ENCODE results near the gene DAB2IP.

The DAB2IP gene

GRCh38 chr9:121721770-121722169, 70.3 kb downstream of the DAB2IP start:
- no peak overlapping the region for H3K4me3 ChIP-seq (ENCODE audit: low read length)
- no peaks in the 10 kb centered on the region for H3K9me3 ChIP-seq (ENCODE audit: control insufficient read depth, insufficient read depth, low read length)
- H3K36me3 ChIP-seq (ENCODE audit: control insufficient read depth, insufficient read depth, low read length): no peaks in the 10 kb centered on the region
- no peak for DNase-seq (ENCODE audit: low read depth, low spot score)
- no peak overlapping the region for H3K27ac ChIP-seq (ENCODE audit: low read length)
- no peaks in the 10 kb centered on the region for H3K27me3 ChIP-seq (ENCODE audit: control insufficient read depth, insufficient read depth, low read length)
- H3K4me1 ChIP-seq (ENCODE audit: control insufficient read depth, insufficient read depth, low read length): peaks cover 11% of the 10 kb centered on the region
- no CpG with 5 or more reads among the region's 7 CpGs for WGBS (ENCODE audit: insufficient coverage, insufficient read length)

DNA sequence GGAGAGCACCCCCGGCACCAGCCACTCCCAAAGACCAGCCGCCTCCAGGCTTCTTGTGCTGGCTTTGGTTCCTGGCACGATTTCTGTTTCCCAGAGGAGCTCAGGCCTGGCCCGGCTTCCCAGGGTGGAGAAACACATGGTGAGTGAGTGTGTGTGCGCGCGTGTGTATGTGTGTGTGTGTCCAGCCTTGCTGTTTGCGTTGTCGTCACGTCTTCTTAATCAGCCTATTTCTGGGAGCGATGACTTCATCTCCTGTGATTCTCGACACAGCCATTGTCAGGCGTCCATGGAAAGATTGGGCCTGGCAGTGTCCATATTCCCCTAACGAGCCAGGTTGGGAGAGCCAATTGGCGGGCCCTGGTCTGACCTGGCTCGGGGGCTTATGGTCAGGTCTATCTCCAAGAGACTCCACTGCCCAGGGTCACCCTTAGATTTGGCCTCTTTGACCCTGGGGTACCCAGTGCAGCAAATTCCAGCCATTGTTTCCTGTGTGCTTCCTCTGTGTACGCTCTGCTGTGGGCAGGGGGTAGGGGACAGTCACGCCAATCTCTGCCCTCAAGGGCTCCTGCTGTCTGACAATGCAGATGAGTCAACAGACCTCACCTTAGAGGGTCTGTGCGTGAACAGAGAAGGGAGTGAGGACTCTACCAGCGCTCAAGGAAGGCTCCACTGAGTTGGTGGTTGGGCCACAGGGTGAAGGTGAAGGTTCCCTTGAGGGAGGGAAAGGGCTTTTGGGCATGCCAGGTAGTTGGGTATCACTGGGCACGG, 73.8 kb downstream of the DAB2IP start:
- H3K9me3 ChIP-seq (ENCODE audit: control insufficient read depth, insufficient read depth, low read length): no peaks in the 10 kb centered on the region
- DNase-seq (ENCODE audit: low read depth, low spot score): no peak
- no peaks in the 10 kb centered on the region for H3K27me3 ChIP-seq (ENCODE audit: control insufficient read depth, insufficient read depth, low read length)
- H3K27ac ChIP-seq (ENCODE audit: low read length): no peak overlapping the region
- no CpG with 5 or more reads among the region's 21 CpGs for WGBS (ENCODE audit: insufficient coverage, insufficient read length)
- H3K4me1 ChIP-seq (ENCODE audit: control insufficient read depth, insufficient read depth, low read length): peaks cover 11% of the 10 kb centered on the region
- H3K36me3 ChIP-seq (ENCODE audit: control insufficient read depth, insufficient read depth, low read length): no peaks in the 10 kb centered on the region
- no peak overlapping the region for H3K4me3 ChIP-seq (ENCODE audit: low read length)

DNA sequence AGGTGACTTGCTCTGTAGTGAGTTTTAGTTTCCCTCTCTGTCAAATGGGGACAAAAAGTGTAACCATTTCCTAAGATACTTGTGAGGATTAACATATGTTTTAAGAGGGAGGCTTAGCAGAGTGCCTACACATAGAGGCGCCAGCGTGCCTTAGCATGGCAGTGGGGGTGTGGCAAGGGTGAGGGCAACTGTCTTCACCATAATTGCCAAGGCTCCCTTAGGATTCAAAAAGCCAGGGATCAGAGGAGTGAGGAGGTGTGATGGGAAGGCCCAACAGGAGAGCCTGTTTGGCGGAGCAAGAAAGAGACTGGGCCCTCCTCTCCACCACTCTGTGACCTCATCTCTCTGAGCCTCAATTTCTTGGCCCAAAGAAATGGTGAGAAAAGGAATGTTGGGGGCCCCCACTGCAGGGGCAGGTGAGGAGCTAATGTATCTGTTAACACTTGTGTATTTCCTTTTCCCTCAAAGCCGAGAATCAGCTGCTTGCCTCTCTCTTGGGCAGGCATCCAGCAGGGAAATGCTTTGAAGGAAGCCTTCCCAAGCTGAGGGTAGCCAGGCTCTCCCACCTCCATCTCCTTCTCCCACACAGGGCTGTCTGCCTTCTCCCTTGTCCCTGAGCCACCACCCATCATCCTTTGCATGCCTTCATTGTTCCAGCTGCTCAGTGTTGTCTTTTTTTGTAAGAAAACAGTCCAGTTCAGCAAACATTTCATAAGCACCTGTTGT, 76.0 kb downstream of the DAB2IP start:
- no peak overlapping the region for H3K27ac ChIP-seq (ENCODE audit: low read length)
- no CpG with 5 or more reads among the region's 4 CpGs for WGBS (ENCODE audit: insufficient coverage, insufficient read length)
- peaks cover 4% of the 10 kb centered on the region; the same call in 1 of the 2 replicates for H3K4me1 ChIP-seq (ENCODE audit: control insufficient read depth, insufficient read depth, low read length)

DNA sequence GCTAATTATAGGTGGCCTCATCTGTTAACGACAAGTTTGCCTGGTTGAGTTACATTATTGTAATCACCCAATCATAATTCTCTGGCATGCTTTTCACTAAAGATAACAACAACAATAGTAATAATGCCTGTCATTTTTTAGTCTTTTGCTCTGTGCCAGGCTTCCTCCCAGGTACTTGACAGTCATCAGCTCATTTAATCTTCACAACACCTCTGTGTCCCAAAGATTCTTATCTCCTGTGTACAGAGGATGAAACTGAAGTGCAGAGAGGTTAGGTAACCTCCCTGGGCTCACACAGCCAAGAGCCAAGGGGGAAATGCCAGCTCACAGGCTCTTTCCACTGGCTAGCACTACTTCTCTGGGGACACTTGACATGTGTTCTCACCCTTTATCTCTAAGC, 77.5 kb downstream of the DAB2IP start:
- Histone ChIP-seq H3K9me3 (ENCODE audit: control insufficient read depth, insufficient read depth, low read length) (no peaks in the 10 kb centered on the region), H3K4me3 (ENCODE audit: low read length) (no peak overlapping the region), H3K27ac (ENCODE audit: low read length) (no peak overlapping the region), H3K36me3 (ENCODE audit: control insufficient read depth, insufficient read depth, low read length) (no peaks in the 10 kb centered on the region), H3K27me3 (ENCODE audit: control insufficient read depth, insufficient read depth, low read length) (no peaks in the 10 kb centered on the region), H3K4me1 (ENCODE audit: control insufficient read depth, insufficient read depth, low read length) (peaks cover 4% of the 10 kb centered on the region; the same call in 1 of the 2 replicates)
- no CpG with 5 or more reads among the region's 1 CpG for WGBS (ENCODE audit: insufficient coverage, insufficient read length)
- DNase-seq (ENCODE audit: low read depth, low spot score): no peak

More for the DNA sequence above, 76.0 kb downstream of the DAB2IP start:
- Histone ChIP-seq H3K36me3 (ENCODE audit: control insufficient read depth, insufficient read depth, low read length) (no peaks in the 10 kb centered on the region), H3K9me3 (ENCODE audit: control insufficient read depth, insufficient read depth, low read length) (no peaks in the 10 kb centered on the region), H3K27me3 (ENCODE audit: control insufficient read depth, insufficient read depth, low read length) (no peaks in the 10 kb centered on the region), H3K4me3 (ENCODE audit: low read length) (no peak overlapping the region)
- no peak for DNase-seq (ENCODE audit: low read depth, low spot score)

DNA sequence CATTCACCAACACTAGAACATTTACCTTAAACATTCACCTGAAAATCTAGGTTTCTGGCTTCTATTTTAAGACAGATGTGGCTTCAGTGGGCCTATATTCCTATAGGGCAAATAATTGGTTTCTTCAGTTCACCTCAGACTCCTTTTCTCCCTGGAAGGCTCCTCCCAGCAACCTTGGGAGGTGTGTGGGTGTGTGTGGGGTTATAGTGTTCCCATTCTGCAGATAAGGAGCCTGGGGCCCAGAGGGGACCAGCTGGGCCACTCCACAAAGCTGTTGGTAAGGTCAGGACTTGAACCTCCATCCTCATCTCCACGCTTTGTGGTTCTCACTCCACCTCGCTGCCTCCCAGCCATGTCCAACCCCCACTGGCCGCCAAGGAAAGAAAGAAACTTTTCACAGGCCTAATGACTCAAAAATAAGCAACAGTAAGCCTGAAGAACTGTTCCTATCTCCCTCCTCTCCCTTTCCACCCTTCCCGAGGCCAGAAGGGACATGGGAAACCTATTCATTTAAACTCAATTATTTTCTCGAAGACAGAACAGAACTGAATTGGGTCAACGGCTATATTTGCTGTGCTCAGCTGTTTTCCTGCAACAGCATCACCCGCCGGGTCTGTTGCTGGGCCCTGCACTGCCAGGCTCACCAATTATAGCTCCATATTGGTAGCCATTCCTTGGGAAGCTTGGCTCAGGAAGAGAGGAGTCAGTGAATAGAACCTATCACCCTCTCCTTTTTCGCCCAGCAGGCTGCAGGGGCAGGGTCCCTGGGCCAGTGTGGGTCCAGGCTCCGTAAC, 78.5 kb downstream of the DAB2IP start:
- H3K4me3 ChIP-seq (ENCODE audit: low read length): no peak overlapping the region
- peaks cover 5% of the 10 kb centered on the region for H3K4me1 ChIP-seq (ENCODE audit: control insufficient read depth, insufficient read depth, low read length)
- no peaks in the 10 kb centered on the region for H3K36me3 ChIP-seq (ENCODE audit: control insufficient read depth, insufficient read depth, low read length)
- no peaks in the 10 kb centered on the region for H3K9me3 ChIP-seq (ENCODE audit: control insufficient read depth, insufficient read depth, low read length)
- no peaks in the 10 kb centered on the region for H3K27me3 ChIP-seq (ENCODE audit: control insufficient read depth, insufficient read depth, low read length)
- WGBS (ENCODE audit: insufficient coverage, insufficient read length): no CpG with 5 or more reads among the region's 10 CpGs
- DNase-seq (ENCODE audit: low read depth, low spot score): no peak
- H3K27ac ChIP-seq (ENCODE audit: low read length): no peak overlapping the region

- Histone ChIP-seq H3K27ac (ENCODE audit: low read length) (no peak overlapping the region), H3K9me3 (ENCODE audit: control insufficient read depth, insufficient read depth, low read length) (no peaks in the 10 kb centered on the region), H3K4me1 (ENCODE audit: control insufficient read depth, insufficient read depth, low read length) (peaks cover 9% of the 10 kb centered on the region), H3K36me3 (ENCODE audit: control insufficient read depth, insufficient read depth, low read length) (no peaks in the 10 kb centered on the region), H3K27me3 (ENCODE audit: control insufficient read depth, insufficient read depth, low read length) (no peaks in the 10 kb centered on the region), H3K4me3 (ENCODE audit: low read length) (no peak overlapping the region)
- no CpG with 5 or more reads among the region's 5 CpGs for whole genome bisulfite sequencing (ENCODE audit: insufficient coverage, insufficient read length)
- DNase-seq (ENCODE audit: low read depth, low spot score): no peak
Measured at GRCh38 chr9:121731090-121731489, 79.7 kb downstream of the DAB2IP start.

DNA sequence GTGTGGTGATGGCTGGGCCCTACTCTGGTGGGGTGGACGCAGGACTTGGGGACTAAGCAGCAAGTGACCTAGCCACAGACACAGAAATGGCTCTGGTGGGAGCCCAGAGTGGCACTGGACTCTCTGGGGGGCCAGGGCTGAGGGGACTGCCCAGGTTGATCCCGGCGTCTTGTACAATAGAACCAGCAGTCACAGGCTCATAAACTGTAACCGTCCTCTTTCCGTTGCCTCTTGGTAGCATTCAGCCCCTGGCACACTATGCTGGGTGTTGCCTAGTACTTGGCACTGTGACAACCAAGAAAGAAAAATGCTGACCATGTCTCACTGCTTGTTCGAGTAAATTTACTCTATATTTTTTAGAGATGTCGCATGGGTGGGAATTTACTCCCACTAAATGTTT, 80.5 kb downstream of the DAB2IP start:
- no CpG with 5 or more reads among the region's 7 CpGs for WGBS (ENCODE audit: insufficient coverage, insufficient read length)
- no peak for DNase-seq (ENCODE audit: low read depth, low spot score)
- H3K36me3 ChIP-seq (ENCODE audit: control insufficient read depth, insufficient read depth, low read length): no peaks in the 10 kb centered on the region
- peaks cover 7% of the 10 kb centered on the region for H3K4me1 ChIP-seq (ENCODE audit: control insufficient read depth, insufficient read depth, low read length)
- H3K27me3 ChIP-seq (ENCODE audit: control insufficient read depth, insufficient read depth, low read length): no peaks in the 10 kb centered on the region
- no peak overlapping the region for H3K27ac ChIP-seq (ENCODE audit: low read length)
- H3K9me3 ChIP-seq (ENCODE audit: control insufficient read depth, insufficient read depth, low read length): no peaks in the 10 kb centered on the region
- no peak overlapping the region for H3K4me3 ChIP-seq (ENCODE audit: low read length)

DNA sequence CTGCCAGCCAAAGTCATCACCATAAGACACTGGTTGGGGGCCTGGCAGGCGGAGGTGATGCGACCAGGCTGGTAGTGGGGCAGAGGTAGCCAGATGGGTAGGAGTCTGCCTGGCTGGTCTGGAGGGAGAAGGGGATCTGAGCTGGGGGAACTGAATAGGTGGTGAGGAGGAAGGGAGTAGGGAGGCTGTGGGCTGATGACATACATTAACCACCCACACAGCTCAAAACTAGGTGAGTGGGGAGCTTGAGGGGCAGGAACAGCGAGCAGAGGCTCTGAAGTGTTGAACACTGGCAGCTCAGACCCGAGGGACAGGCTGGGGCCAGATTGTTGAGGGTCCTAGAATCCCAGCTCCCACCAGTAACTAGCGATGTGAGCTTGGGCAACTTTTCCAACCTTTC, 81.0 kb downstream of the DAB2IP start:
- H3K27ac ChIP-seq (ENCODE audit: low read length): no peak overlapping the region
- no peaks in the 10 kb centered on the region for H3K36me3 ChIP-seq (ENCODE audit: control insufficient read depth, insufficient read depth, low read length)
- no peak for DNase-seq (ENCODE audit: low read depth, low spot score)
- H3K27me3 ChIP-seq (ENCODE audit: control insufficient read depth, insufficient read depth, low read length): no peaks in the 10 kb centered on the region
- peaks cover 8% of the 10 kb centered on the region for H3K4me1 ChIP-seq (ENCODE audit: control insufficient read depth, insufficient read depth, low read length)
- H3K9me3 ChIP-seq (ENCODE audit: control insufficient read depth, insufficient read depth, low read length): no peaks in the 10 kb centered on the region
- no peak overlapping the region for H3K4me3 ChIP-seq (ENCODE audit: low read length)
- WGBS (ENCODE audit: insufficient coverage, insufficient read length): no CpG with 5 or more reads among the region's 5 CpGs

- peaks cover 9% of the 10 kb centered on the region for H3K4me1 ChIP-seq (ENCODE audit: control insufficient read depth, insufficient read depth, low read length)
- H3K9me3 ChIP-seq (ENCODE audit: control insufficient read depth, insufficient read depth, low read length): no peaks in the 10 kb centered on the region
- no peaks in the 10 kb centered on the region for H3K27me3 ChIP-seq (ENCODE audit: control insufficient read depth, insufficient read depth, low read length)
- H3K36me3 ChIP-seq (ENCODE audit: control insufficient read depth, insufficient read depth, low read length): no peaks in the 10 kb centered on the region
- no peak overlapping the region for H3K4me3 ChIP-seq (ENCODE audit: low read length)
- no CpG with 5 or more reads among the region's 4 CpGs for WGBS (ENCODE audit: insufficient coverage, insufficient read length)
- DNase-seq (ENCODE audit: low read depth, low spot score): no peak
- H3K27ac ChIP-seq (ENCODE audit: low read length): no peak overlapping the region
Measured at GRCh38 chr9:121732886-121733285, 81.5 kb downstream of the DAB2IP start.

DNA sequence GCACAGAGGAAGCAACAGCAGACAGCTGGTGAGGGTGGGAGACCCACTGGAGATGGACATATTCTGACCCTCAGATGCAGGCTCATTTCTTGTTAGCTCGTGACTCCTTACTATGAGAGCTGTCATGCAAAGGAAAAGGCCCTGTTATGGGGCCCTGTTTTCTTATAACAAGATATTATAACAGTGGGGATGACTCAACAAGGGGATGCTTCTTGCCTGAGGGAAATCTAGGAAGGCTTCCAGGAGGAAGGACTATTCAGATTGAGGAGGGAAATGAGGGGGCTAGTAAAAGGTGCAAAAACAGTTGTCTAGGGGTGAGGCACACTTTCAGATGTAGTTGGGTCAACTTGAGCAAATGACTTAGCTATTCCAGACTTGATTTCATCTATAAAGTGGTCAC, 83.0 kb downstream of the DAB2IP start:
- no peak for DNase-seq (ENCODE audit: low read depth, low spot score)
- H3K4me1 ChIP-seq (ENCODE audit: control insufficient read depth, insufficient read depth, low read length): peaks cover 15% of the 10 kb centered on the region
- no peak overlapping the region for H3K27ac ChIP-seq (ENCODE audit: low read length)
- no CpG with 5 or more reads among the region's 1 CpG for WGBS (ENCODE audit: insufficient coverage, insufficient read length)
- no peaks in the 10 kb centered on the region for H3K27me3 ChIP-seq (ENCODE audit: control insufficient read depth, insufficient read depth, low read length)
- no peaks in the 10 kb centered on the region for H3K36me3 ChIP-seq (ENCODE audit: control insufficient read depth, insufficient read depth, low read length)
- no peak overlapping the region for H3K4me3 ChIP-seq (ENCODE audit: low read length)
- H3K9me3 ChIP-seq (ENCODE audit: control insufficient read depth, insufficient read depth, low read length): no peaks in the 10 kb centered on the region
